NCI-H69 (cell line): ENCODE measurements around the gene MUC5B.
A peak's percentile ranks its signal among the peaks of the same experiment; 100 is the strongest.
"Not testable (repeated sequence)": the region's sequence is repeated elsewhere in the genome, so short reads cannot be mapped to it uniquely, and the experiment has no call there.

ENCODE experiments used
- DNase-seq: peaks from one replicate; lab custom pipeline; 2025; lab: John Stamatoyannopoulos, UW

Gene MUC5B

GRCh38 chr11:1222491-1223345 lies at the start of gene MUC5B:
Gene MUC5B, plus strand, starts transcription at chr11:1223066. Its CDS starts 58 bp downstream, at chr11:1223124.
- DNase-seq = peak; percentile 86

- not testable (repeated sequence) for DNase-seq
These were observed 49.5 kb upstream of the MUC5B start for GRCh38 chr11:1173396-1173795.

GRCh38 chr11:1174441-1175370 lies 48.2 kb upstream of the MUC5B start:
- DNase-seq = no peak

GRCh38 chr11:1175461-1176223 lies 47.2 kb upstream of the MUC5B start:
- DNase-seq = no peak

GRCh38 chr11:1176224-1177019 lies 46.4 kb upstream of the MUC5B start:
- no peak for DNase-seq

GRCh38 chr11:1177020-1177770 lies 45.7 kb upstream of the MUC5B start:
- no peak for DNase-seq

- DNase-seq = no peak
These were observed 45.1 kb upstream of the MUC5B start for GRCh38 chr11:1177771-1178090.

GRCh38 chr11:1178201-1178885 lies 44.5 kb upstream of the MUC5B start:
- no peak for DNase-seq

GRCh38 chr11:1178906-1179305 lies 44.0 kb upstream of the MUC5B start:
- no peak for DNase-seq

- no peak for DNase-seq
These were observed 43.2 kb upstream of the MUC5B start for GRCh38 chr11:1179641-1180040.

- no peak for DNase-seq
These were observed 42.7 kb upstream of the MUC5B start for GRCh38 chr11:1180171-1180570.

- DNase-seq = no peak
These were observed 41.9 kb upstream of the MUC5B start for GRCh38 chr11:1180947-1181391.

GRCh38 chr11:1181420-1181819 lies 41.4 kb upstream of the MUC5B start:
- DNase-seq = no peak

- peak; percentile 37 for DNase-seq
These were observed 40.9 kb upstream of the MUC5B start for GRCh38 chr11:1181853-1182535.

GRCh38 chr11:1184139-1184538 lies 38.7 kb upstream of the MUC5B start:
- not testable (repeated sequence) for DNase-seq

- not testable (repeated sequence) for DNase-seq
These were observed 34.3 kb upstream of the MUC5B start for GRCh38 chr11:1188451-1189130.

GRCh38 chr11:1189816-1190215 lies 33.0 kb upstream of the MUC5B start:
- DNase-seq = not testable (repeated sequence)

- DNase-seq = not testable (repeated sequence)
These were observed 30.9 kb upstream of the MUC5B start for GRCh38 chr11:1191786-1192470.
